BLaER1 (cell line): Measurements from ENCODE around the gene TMEM203.

Experiments
- H3K27ac ChIP-seq: shearing (Covaris generic); formaldehyde crosslinking; 2 replicates; pipeline ENCODE4 v1.8.1; 2022
- H3K27me3 ChIP-seq: shearing (Covaris generic); formaldehyde crosslinking; 2 replicates; pipeline ENCODE4 v1.8.1; 2022
- H3K36me3 ChIP-seq: shearing (Covaris generic); formaldehyde crosslinking; 2 replicates; pipeline ENCODE4 v1.8.1; 2022
- H3K4me1 ChIP-seq: shearing (Covaris generic); formaldehyde crosslinking; 2 replicates; pipeline ENCODE4 v1.8.1; 2022
- H3K4me2 ChIP-seq: shearing (Covaris generic); formaldehyde crosslinking; 2 replicates; pipeline ENCODE4 v1.8.1; 2022
- H3K4me3 ChIP-seq: shearing (Covaris generic); formaldehyde crosslinking; 2 replicates; pipeline ENCODE4 v1.8.1; 2022
- H3K9ac ChIP-seq: shearing (Covaris generic); formaldehyde crosslinking; 2 replicates; pipeline ENCODE4 v1.8.1; 2022
- H3K9me3 ChIP-seq: shearing (Covaris generic); formaldehyde crosslinking; 2 replicates; pipeline ENCODE4 v1.8.1; 2022
- H4K20me1 ChIP-seq: shearing (Covaris generic); formaldehyde crosslinking; 2 replicates; pipeline ENCODE4 v1.8.1; 2022
- Cebpa-rat ChIP-seq: shearing (Covaris generic); IDR thresholded peaks from 2 replicates; pipeline ENCODE4 v1.8.1; 2022

TMEM203 gene

GRCh38 chr9:137168573-137168903 lies 36.9 kb downstream of the TMEM203 start:
- Histone ChIP-seq H3K4me3 (peak overlapping the region; percentile 82), H3K36me3 (peaks cover 19% of the 10 kb centered on the region; the same call in 1 of the 2 replicates), H3K9me3 (no peaks in the 10 kb centered on the region), H3K27ac (peak overlapping the region; percentile 97), H3K27me3 (peaks cover 12% of the 10 kb centered on the region; the same call in 1 of the 2 replicates), H3K4me2 (peak overlapping the region; percentile 96), H3K4me1 (peaks cover 82% of the 10 kb centered on the region), H4K20me1 (peaks cover 46% of the 10 kb centered on the region), H3K9ac (peak overlapping the region; percentile 84)
- TF ChIP-seq Cebpa-rat, result no peak

GRCh38 chr9:137167747-137168572 lies 37.5 kb downstream of the TMEM203 start:
- Histone ChIP-seq H3K4me2 (peak overlapping the region; percentile 96), H3K9me3 (no peaks in the 10 kb centered on the region), H3K27me3 (peaks cover 12% of the 10 kb centered on the region; the same call in 1 of the 2 replicates), H3K4me1 (peaks cover 76% of the 10 kb centered on the region), H3K4me3 (peak overlapping the region; percentile 82), H3K36me3 (peaks cover 21% of the 10 kb centered on the region; the same call in 1 of the 2 replicates), H3K9ac (peak overlapping the region; percentile 84), H4K20me1 (peaks cover 46% of the 10 kb centered on the region), H3K27ac (peak overlapping the region; percentile 97; the same call in 1 of the 2 replicates)
- TF ChIP-seq Cebpa-rat, result no peak

- H4K20me1 ChIP-seq, result peaks cover 46% of the 10 kb centered on the region
- H3K9ac ChIP-seq, result peak overlapping the region; percentile 84
- H3K27me3 ChIP-seq, result peaks cover 12% of the 10 kb centered on the region; the same call in 1 of the 2 replicates
- peak overlapping the region; percentile 97 for H3K27ac ChIP-seq
- peaks cover 21% of the 10 kb centered on the region; the same call in 1 of the 2 replicates for H3K36me3 ChIP-seq
- H3K4me2 ChIP-seq, result peak overlapping the region; percentile 96
- no peaks in the 10 kb centered on the region for H3K9me3 ChIP-seq
- H3K4me1 ChIP-seq, result peaks cover 70% of the 10 kb centered on the region
- no peak for TF ChIP-seq Cebpa-rat
- H3K4me3 ChIP-seq, result peak overlapping the region; percentile 82
Observed at GRCh38 chr9:137167277-137167746, 38.1 kb downstream of the TMEM203 start.

GRCh38 chr9:137166380-137167229 lies 38.8 kb downstream of the TMEM203 start:
- H4K20me1 ChIP-seq, result peaks cover 46% of the 10 kb centered on the region
- H3K4me3 ChIP-seq, result peak overlapping the region; percentile 82
- H3K4me1 ChIP-seq, result peaks cover 63% of the 10 kb centered on the region
- H3K9ac ChIP-seq, result peak overlapping the region; percentile 61
- TF ChIP-seq Cebpa-rat, result no peak
- H3K27ac ChIP-seq, result peak overlapping the region; percentile 46
- peaks cover 12% of the 10 kb centered on the region; the same call in 1 of the 2 replicates for H3K27me3 ChIP-seq
- H3K36me3 ChIP-seq, result peaks cover 21% of the 10 kb centered on the region; the same call in 1 of the 2 replicates
- peak overlapping the region; percentile 96 for H3K4me2 ChIP-seq
- no peaks in the 10 kb centered on the region for H3K9me3 ChIP-seq

- Histone ChIP-seq H3K4me3 (no peak overlapping the region), H3K4me1 (peaks cover 52% of the 10 kb centered on the region), H3K36me3 (peaks cover 21% of the 10 kb centered on the region; the same call in 1 of the 2 replicates), H3K9me3 (no peaks in the 10 kb centered on the region), H3K9ac (no peak overlapping the region), H3K27me3 (peaks cover 12% of the 10 kb centered on the region; the same call in 1 of the 2 replicates), H3K27ac (no peak overlapping the region), H3K4me2 (peak overlapping the region; percentile 96), H4K20me1 (peaks cover 46% of the 10 kb centered on the region)
- TF ChIP-seq Cebpa-rat, result no peak
Observed at GRCh38 chr9:137165250-137165836, 40.1 kb downstream of the TMEM203 start.

- Histone ChIP-seq H3K4me3 (no peak overlapping the region), H3K4me1 (peaks cover 52% of the 10 kb centered on the region), H3K27ac (0 out of 2 replicates have a peak overlapping the region, but pooled peaks have one; percentile 13), H3K9me3 (no peaks in the 10 kb centered on the region), H3K9ac (no peak overlapping the region), H4K20me1 (peaks cover 48% of the 10 kb centered on the region), H3K4me2 (peak overlapping the region; percentile 34; the same call in 1 of the 2 replicates), H3K36me3 (peaks cover 21% of the 10 kb centered on the region; the same call in 1 of the 2 replicates), H3K27me3 (peaks cover 12% of the 10 kb centered on the region; the same call in 1 of the 2 replicates)
- TF ChIP-seq Cebpa-rat, result no peak
Observed at GRCh38 chr9:137164370-137165249, 40.8 kb downstream of the TMEM203 start.

GRCh38 chr9:137163805-137164204 lies 41.6 kb downstream of the TMEM203 start:
- Histone ChIP-seq H3K4me1 (peaks cover 58% of the 10 kb centered on the region), H4K20me1 (peaks cover 56% of the 10 kb centered on the region), H3K9me3 (no peaks in the 10 kb centered on the region), H3K4me2 (no peak overlapping the region), H3K27ac (no peak overlapping the region), H3K9ac (no peak overlapping the region), H3K4me3 (no peak overlapping the region), H3K27me3 (peaks cover 12% of the 10 kb centered on the region; the same call in 1 of the 2 replicates), H3K36me3 (peaks cover 21% of the 10 kb centered on the region; the same call in 1 of the 2 replicates)
- no peak for TF ChIP-seq Cebpa-rat

GRCh38 chr9:137163365-137163715 lies 42.1 kb downstream of the TMEM203 start:
- Histone ChIP-seq H3K36me3 (peaks cover 21% of the 10 kb centered on the region; the same call in 1 of the 2 replicates), H3K9ac (no peak overlapping the region), H3K9me3 (no peaks in the 10 kb centered on the region), H3K4me2 (no peak overlapping the region), H4K20me1 (peaks cover 59% of the 10 kb centered on the region), H3K27me3 (peaks cover 12% of the 10 kb centered on the region; the same call in 1 of the 2 replicates), H3K4me3 (no peak overlapping the region), H3K4me1 (peaks cover 62% of the 10 kb centered on the region), H3K27ac (no peak overlapping the region)
- TF ChIP-seq Cebpa-rat, result no peak
